AG09309 (cell line): ENCODE results near the gene NQO1.
A peak's percentile ranks its signal among the peaks of the same experiment; 100 is the strongest.

Experiments
- DNase-seq: peaks from one replicate; pipeline ENCODE4 v3.0.0-alpha.2; 2010; ENCODE audit warnings: low read depth
- H3K4me3 ChIP-seq: 2 replicates; pipeline ENCODE4 v1.5.1; 2011; ENCODE audit warnings: mild to moderate bottlenecking, low read depth, low read length, moderate library complexity; ENCODE audit not compliant: control insufficient read depth
- CTCF ChIP-seq: IDR thresholded peaks from 2 replicates; pipeline ENCODE4 v1.5.1; 2011; ENCODE audit warnings: mild to moderate bottlenecking, low read depth, low read length, inconsistent platforms; ENCODE audit not compliant: insufficient read depth, control insufficient read depth; ENCODE audit errors: missing control alignments

Gene NQO1

GRCh38 chr16:69717066-69717465, 9.3 kb downstream of the NQO1 start:
- no peak for TF ChIP-seq CTCF
- H3K4me3 ChIP-seq: no peak overlapping the region
- no peak for DNase-seq

GRCh38 chr16:69712914-69713581, 13.3 kb downstream of the NQO1 start:
- TF ChIP-seq CTCF: no peak
- H3K4me3 ChIP-seq: no peak overlapping the region
- no peak for DNase-seq

- no peak for TF ChIP-seq CTCF
- no peak for DNase-seq
- H3K4me3 ChIP-seq: no peak overlapping the region
Observed at GRCh38 chr16:69712277-69712676, 14.1 kb downstream of the NQO1 start.

- no peak for TF ChIP-seq CTCF
- DNase-seq: peak; percentile 46
- H3K4me3 ChIP-seq: no peak overlapping the region
Observed at GRCh38 chr16:69711115-69711740, 15.1 kb downstream of the NQO1 start.

- no peak for DNase-seq
- TF ChIP-seq CTCF: peak; percentile 49
- H3K4me3 ChIP-seq: no peak overlapping the region
Observed at GRCh38 chr16:69709456-69710084, 16.8 kb downstream of the NQO1 start.

- DNase-seq: no peak
- no peak overlapping the region for H3K4me3 ChIP-seq
- no peak for TF ChIP-seq CTCF
Observed at GRCh38 chr16:69707920-69708683, 18.3 kb downstream of the NQO1 start.
